GM12865 (cell line): ENCODE measurements around the gene FAM13A.

Source experiments
- DNase-seq: peaks from one replicate; pipeline ENCODE4 v3.0.0; 2010; ENCODE audit warnings: low read depth
- H3K4me3 ChIP-seq: 2 replicates; pipeline ENCODE4 v1.5.1; 2011; ENCODE audit warnings: mild to moderate bottlenecking, low read depth, low read length, control low read depth
- CTCF ChIP-seq: IDR thresholded peaks from 2 replicates; pipeline ENCODE4 v1.5.1; 2011; ENCODE audit warnings: low read length, control low read depth, low read depth, inconsistent platforms; ENCODE audit not compliant: insufficient read depth; ENCODE audit errors: missing control alignments

Gene FAM13A

DNA sequence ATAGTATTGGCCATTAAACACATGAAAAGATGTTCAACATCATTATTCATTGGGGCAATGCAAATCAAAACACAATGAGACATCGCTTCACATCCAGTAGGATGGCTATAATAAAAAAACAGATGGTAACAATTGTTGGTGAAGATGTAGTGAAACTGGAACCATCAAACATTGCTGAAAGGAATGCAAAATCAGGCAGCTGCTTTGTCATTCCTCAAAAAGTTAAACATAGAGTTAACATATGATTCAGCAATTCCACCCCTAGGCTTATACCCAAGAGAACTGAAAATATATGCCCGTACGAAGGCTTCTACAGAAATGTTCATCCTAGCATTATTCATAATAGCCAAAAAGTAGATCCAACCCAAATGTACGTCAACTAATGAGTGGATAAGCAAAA lies 215.3 kb downstream of the FAM13A start:
- no peak for TF ChIP-seq CTCF
- H3K4me3 ChIP-seq: no peak overlapping the region
- DNase-seq: no peak

- DNase-seq: no peak
- H3K4me3 ChIP-seq: no peak overlapping the region
- TF ChIP-seq CTCF: no peak
Observed at GRCh38 chr4:88836216-88836615, 220.8 kb downstream of the FAM13A start.

DNA sequence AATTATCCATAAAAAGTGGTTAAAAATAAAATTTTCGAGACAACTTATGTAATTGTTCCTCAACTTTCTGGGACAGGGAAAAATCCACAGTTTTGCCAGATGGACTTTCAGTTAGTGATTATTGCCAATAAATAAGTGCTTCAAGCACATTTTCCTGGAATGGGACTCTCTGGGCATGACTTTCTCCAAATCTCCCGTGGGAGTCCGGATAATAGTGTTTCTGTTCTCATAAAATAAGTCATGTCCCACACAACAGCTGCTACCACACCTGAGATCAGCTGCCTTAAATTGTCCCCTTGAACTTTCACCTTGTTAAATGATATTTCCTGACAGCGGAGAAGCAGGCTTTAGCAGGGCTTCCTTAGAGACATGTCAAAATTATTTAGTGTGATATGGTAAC lies 226.0 kb downstream of the FAM13A start:
- TF ChIP-seq CTCF: no peak
- DNase-seq: no peak
- H3K4me3 ChIP-seq: no peak overlapping the region

DNA sequence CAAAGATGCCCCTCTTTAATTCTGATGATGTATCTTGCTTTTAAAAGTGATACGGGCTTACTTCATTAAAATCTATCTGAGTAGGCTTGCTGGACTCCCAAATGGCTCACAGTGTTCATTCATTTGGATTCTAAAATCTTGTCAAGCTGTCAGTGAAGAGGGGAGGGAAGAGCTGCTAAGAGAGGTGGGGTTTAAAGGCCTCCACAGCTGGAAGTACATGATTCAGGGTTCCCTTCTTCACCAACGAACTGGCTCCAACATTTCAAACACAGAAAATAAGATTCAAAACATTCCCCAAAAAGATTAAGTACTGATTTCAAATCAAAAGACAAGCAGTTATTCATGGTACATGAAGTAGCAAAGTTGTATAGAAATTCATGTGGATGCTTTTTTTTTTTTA lies 226.4 kb downstream of the FAM13A start:
- no peak for TF ChIP-seq CTCF
- DNase-seq: no peak
- H3K4me3 ChIP-seq: no peak overlapping the region

DNA sequence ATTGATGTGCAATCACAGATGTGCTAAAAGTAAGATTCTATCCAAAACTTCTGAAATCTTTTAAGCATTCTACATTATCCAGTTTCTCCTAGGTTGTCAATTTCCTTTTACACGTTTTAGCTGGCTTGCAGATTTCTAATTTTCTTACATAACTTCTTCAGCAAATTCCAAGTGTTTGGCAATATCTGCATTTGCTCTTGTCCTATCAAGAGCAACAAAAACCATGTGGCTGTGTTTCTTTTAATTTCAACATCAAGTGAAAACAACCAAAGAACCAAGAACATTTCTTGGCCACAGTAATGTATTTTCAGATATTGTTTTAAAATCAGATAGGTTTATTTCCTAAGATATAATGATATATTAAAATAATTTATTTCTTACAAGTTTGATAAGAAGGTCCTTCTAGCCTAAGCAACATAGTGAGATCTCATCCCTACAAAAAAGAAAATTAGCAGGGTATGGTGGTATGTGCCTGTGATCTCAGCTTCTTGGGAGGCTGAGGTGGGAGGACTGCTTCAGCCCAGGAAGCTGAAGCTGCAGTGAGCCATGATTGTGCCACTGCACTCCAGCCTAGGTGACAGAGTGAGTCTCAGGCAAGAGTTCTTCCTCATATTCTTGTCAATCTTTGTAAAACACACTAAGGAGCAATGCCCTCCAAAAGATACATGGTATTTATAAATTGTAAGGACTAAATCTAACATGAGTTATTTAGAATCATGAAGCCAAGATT lies 228.0 kb downstream of the FAM13A start:
- no peak for TF ChIP-seq CTCF
- H3K4me3 ChIP-seq: no peak overlapping the region
- DNase-seq: no peak

DNA sequence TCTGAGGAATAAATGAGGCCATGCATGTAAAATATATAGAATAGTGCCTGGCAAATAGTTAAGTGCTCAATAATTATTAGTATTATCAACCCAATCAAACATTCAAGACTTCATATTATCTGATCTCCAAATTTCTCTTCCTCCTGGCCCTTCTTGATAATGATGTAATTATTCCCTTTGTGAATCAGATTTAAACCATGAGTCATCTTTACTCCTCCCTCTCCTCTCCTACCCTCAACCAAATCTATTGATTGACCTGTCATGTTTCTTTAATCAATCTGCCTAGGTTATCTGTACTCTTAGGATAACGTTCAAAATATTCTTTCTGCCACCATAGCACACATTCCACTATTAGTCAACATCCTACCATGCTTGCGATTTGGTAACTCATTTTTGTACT lies 229.5 kb downstream of the FAM13A start:
- H3K4me3 ChIP-seq: no peak overlapping the region
- no peak for TF ChIP-seq CTCF
- DNase-seq: no peak

GRCh38 chr4:88826771-88827170 lies 230.2 kb downstream of the FAM13A start:
- TF ChIP-seq CTCF: no peak
- H3K4me3 ChIP-seq: no peak overlapping the region
- DNase-seq: no peak
